DND-41 (cell line): ENCODE results near the gene DVL1.

Experiments used
- EZH2 ChIP-seq: IDR thresholded peaks from 3 replicates; pipeline ENCODE4 v1.6.1; 2012; ENCODE audit warnings: borderline replicate concordance, low read depth, mild to moderate bottlenecking, moderate library complexity, low read length, inconsistent platforms; ENCODE audit not compliant: severe bottlenecking
- TF ChIP-seq, protein P1 (sequence below): IDR thresholded peaks from 2 replicates; pipeline ENCODE4 v1.5.1; 2012; ENCODE audit warnings: borderline replicate concordance, low read length, moderate library complexity, mild to moderate bottlenecking; ENCODE audit not compliant: poor library complexity, severe bottlenecking; ENCODE audit errors: extremely low read depth

DNA sequence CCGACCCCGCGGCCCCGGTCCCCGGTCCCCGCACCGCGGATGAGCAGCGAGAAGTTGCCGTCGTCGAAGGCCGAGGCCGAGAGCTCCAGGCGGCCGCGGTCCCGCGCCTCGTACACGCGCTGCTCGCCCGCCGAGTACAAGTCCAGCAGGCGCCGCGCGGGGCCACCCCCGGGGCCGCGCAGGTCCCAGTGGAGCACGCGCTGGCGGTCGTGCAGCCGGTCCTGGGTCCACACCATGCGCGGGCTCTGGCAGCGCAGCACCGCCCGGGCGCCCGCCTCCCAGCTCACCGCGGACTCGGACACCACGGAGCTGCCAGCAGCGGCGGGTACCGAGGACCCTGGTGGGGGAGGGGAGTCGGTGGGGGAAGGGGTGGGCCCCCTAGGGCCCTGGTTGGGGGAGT, 6.2 kb upstream of the DVL1 start:
- TF ChIP-seq, protein P1, sequence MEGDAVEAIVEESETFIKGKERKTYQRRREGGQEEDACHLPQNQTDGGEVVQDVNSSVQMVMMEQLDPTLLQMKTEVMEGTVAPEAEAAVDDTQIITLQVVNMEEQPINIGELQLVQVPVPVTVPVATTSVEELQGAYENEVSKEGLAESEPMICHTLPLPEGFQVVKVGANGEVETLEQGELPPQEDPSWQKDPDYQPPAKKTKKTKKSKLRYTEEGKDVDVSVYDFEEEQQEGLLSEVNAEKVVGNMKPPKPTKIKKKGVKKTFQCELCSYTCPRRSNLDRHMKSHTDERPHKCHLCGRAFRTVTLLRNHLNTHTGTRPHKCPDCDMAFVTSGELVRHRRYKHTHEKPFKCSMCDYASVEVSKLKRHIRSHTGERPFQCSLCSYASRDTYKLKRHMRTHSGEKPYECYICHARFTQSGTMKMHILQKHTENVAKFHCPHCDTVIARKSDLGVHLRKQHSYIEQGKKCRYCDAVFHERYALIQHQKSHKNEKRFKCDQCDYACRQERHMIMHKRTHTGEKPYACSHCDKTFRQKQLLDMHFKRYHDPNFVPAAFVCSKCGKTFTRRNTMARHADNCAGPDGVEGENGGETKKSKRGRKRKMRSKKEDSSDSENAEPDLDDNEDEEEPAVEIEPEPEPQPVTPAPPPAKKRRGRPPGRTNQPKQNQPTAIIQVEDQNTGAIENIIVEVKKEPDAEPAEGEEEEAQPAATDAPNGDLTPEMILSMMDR = no peak
- no peak for TF ChIP-seq EZH2
